HL-60 (cell line): ENCODE data around the gene TAF1C.

ENCODE experiments used
- CTCF ChIP-seq: IDR thresholded peaks from one replicate; pipeline ENCODE4 v1.5.1; 2011; ENCODE audit warnings: low read length, control low read depth, inconsistent platforms; ENCODE audit not compliant: insufficient read depth
- REST ChIP-seq: IDR thresholded peaks from 2 replicates; pipeline ENCODE4 v1.6.1; 2012; ENCODE audit warnings: low read depth; ENCODE audit not compliant: insufficient replicate concordance

- TF ChIP-seq CTCF (no peak), REST (no peak)
These were observed 27.9 kb downstream of the TAF1C start for GRCh38 chr16:84159007-84159406.
